GM19238 (cell line): ENCODE results near the gene RELA.
A peak's percentile ranks its signal among the peaks of the same experiment; 100 is the strongest.

Source experiments
- DNase-seq: peaks from one replicate; pipeline ENCODE4 v3.0.0; 2011; ENCODE audit warnings: low spot score; ENCODE audit not compliant: insufficient read length

The RELA gene

GRCh38 chr11:65615229-65615949 lies 47.3 kb downstream of the RELA start, which contains the start of gene PCNX3:
TSS of gene PCNX3 (plus strand) at chr11:65615776. CDS start at chr11:65616312, 536 bp downstream.
- peak; percentile 100 for DNase-seq

GRCh38 chr11:65613091-65613928 lies 49.4 kb downstream of the RELA start:
- peak; percentile 53 for DNase-seq

GRCh38 chr11:65612691-65613090 lies 50.0 kb downstream of the RELA start:
- DNase-seq: no peak

GRCh38 chr11:65611758-65612603 lies 50.7 kb downstream of the RELA start:
- DNase-seq: no peak

- no peak for DNase-seq
Measured at GRCh38 chr11:65611028-65611757, 51.5 kb downstream of the RELA start.

GRCh38 chr11:65610404-65610803 lies 52.3 kb downstream of the RELA start:
- DNase-seq: no peak

- no peak for DNase-seq
Measured at GRCh38 chr11:65609665-65610064, 53.1 kb downstream of the RELA start.

- no peak for DNase-seq
Measured at GRCh38 chr11:65609229-65609628, 53.5 kb downstream of the RELA start.

- no peak for DNase-seq
Measured at GRCh38 chr11:65607614-65608426, 54.9 kb downstream of the RELA start.

- no peak for DNase-seq
Measured at GRCh38 chr11:65606876-65607613, 55.7 kb downstream of the RELA start.

GRCh38 chr11:65604258-65604657 lies 58.5 kb downstream of the RELA start:
- no peak for DNase-seq
